ENCODE data around the gene FBXO31.
"Not testable (repeated sequence)": the region's sequence is repeated elsewhere in the genome, so short reads cannot be mapped to it uniquely, and the experiment has no call there.

Gene FBXO31

GRCh38 chr16:87363771-87364455 lies 19.7 kb downstream of the FBXO31 start:
- in situ Hi-C loops (cut with HindIII; ENCODE audit: low sequenced_read_pairs), result no loop called here
- no peak overlapping the region for H3K4me3 ChIP-seq (ENCODE audit: low read depth, low read length)
- no peak for DNase-seq (ENCODE audit: low read depth)
- TF ChIP-seq, protein P1, sequence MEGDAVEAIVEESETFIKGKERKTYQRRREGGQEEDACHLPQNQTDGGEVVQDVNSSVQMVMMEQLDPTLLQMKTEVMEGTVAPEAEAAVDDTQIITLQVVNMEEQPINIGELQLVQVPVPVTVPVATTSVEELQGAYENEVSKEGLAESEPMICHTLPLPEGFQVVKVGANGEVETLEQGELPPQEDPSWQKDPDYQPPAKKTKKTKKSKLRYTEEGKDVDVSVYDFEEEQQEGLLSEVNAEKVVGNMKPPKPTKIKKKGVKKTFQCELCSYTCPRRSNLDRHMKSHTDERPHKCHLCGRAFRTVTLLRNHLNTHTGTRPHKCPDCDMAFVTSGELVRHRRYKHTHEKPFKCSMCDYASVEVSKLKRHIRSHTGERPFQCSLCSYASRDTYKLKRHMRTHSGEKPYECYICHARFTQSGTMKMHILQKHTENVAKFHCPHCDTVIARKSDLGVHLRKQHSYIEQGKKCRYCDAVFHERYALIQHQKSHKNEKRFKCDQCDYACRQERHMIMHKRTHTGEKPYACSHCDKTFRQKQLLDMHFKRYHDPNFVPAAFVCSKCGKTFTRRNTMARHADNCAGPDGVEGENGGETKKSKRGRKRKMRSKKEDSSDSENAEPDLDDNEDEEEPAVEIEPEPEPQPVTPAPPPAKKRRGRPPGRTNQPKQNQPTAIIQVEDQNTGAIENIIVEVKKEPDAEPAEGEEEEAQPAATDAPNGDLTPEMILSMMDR (IDR thresholded peaks at IDR 0.05; ENCODE audit: low read depth, low read length, missing control alignments), result no peak

- H3K4me3 ChIP-seq (ENCODE audit: low read depth, low read length); DNase-seq (ENCODE audit: low read depth); in situ Hi-C loops (cut with HindIII; ENCODE audit: low sequenced_read_pairs): not testable (repeated sequence)
Observed at GRCh38 chr16:87362828-87363559, 20.6 kb downstream of the FBXO31 start.

- H3K4me3 ChIP-seq (ENCODE audit: low read depth, low read length), result no peak overlapping the region
- TF ChIP-seq, protein P1 (IDR thresholded peaks at IDR 0.05; ENCODE audit: low read depth, low read length, missing control alignments), result no peak
- peak; percentile 32 for DNase-seq (ENCODE audit: low read depth)
- in situ Hi-C loops (cut with HindIII; ENCODE audit: low sequenced_read_pairs), result no loop called here
Observed at GRCh38 chr16:87361916-87362619, 21.5 kb downstream of the FBXO31 start.

GRCh38 chr16:87360862-87361610 lies 22.5 kb downstream of the FBXO31 start:
- in situ Hi-C loops (cut with HindIII; ENCODE audit: low sequenced_read_pairs), result no loop called here
- H3K4me3 ChIP-seq (ENCODE audit: low read depth, low read length), result no peak overlapping the region

DNA sequence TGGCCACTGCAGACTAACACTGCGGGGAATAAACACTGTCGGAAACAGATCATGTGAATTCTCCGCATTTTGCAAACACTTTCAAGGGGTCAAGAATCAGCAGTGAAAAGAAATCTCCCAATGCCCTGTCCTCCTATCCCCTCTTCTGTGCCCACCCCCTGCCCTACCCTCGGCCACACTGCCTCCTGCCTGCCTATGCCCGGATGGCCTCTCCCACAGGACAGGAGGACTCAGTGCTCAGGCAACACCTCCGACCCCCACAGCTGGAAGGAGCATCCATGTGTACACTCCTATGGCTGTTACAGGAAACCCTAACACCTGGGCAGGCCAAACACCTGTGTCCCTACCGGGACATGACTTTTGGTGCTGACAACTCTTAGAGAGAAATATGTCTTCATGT lies 24.5 kb downstream of the FBXO31 start:
- in situ Hi-C loops (cut with HindIII; ENCODE audit: low sequenced_read_pairs), result no loop called here
- no peak for DNase-seq (ENCODE audit: low read depth)
- TF ChIP-seq, protein P1 (IDR thresholded peaks at IDR 0.05; ENCODE audit: low read depth, low read length, missing control alignments), result no peak
- no peak overlapping the region for H3K4me3 ChIP-seq (ENCODE audit: low read depth, low read length)

More at GRCh38 chr16:87360862-87361610, 22.5 kb downstream of the FBXO31 start:
- TF ChIP-seq, protein P1 (IDR thresholded peaks at IDR 0.05; ENCODE audit: low read depth, low read length, missing control alignments), result no peak
- DNase-seq (ENCODE audit: low read depth), result no peak

- TF ChIP-seq, protein P1 (IDR thresholded peaks at IDR 0.05; ENCODE audit: low read depth, low read length, missing control alignments), result no peak
- no peak for DNase-seq (ENCODE audit: low read depth)
- no peak overlapping the region for H3K4me3 ChIP-seq (ENCODE audit: low read depth, low read length)
- in situ Hi-C loops (cut with HindIII; ENCODE audit: low sequenced_read_pairs), result no loop called here
Observed at GRCh38 chr16:87358696-87359095, 24.9 kb downstream of the FBXO31 start.
